Measurements from ENCODE around the gene STRAP.
"Not testable (repeated sequence)": the region's sequence is repeated elsewhere in the genome, so short reads cannot be mapped to it uniquely, and the experiment has no call there.

STRAP gene

GRCh38 chr12:15928346-15928745 is 46.2 kb downstream of the STRAP start:
- DNase-seq (ENCODE audit: low read depth): no peak

GRCh38 chr12:15928870-15929571 is 46.8 kb downstream of the STRAP start:
- DNase-seq (ENCODE audit: low read depth): no peak

DNA sequence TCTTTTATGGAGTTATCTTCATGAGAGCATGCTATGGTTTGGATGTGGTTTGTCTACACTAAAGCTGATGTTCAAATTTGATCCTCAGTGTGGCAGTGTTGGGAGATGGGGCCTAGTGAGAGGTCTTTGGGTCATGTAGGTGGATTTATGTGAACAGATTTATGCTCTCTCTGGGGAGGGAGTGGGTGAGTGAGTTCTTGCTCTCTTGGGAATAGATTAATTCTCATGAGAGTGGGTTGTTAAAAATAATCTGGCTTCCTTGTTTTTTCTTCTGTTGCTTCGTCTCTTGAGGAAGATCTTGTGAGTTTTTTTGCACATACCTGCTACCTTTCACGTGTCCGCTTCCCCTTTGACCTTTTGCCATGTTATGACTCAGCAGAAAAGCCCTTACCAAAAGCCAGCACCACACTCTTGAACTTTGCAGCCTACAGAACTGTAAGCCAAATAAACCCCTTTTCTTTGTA is 49.4 kb downstream of the STRAP start:
- no peak for DNase-seq (ENCODE audit: low read depth)

- no peak for DNase-seq (ENCODE audit: low read depth)
Observed at GRCh38 chr12:15932327-15932726, 50.1 kb downstream of the STRAP start.

- DNase-seq (ENCODE audit: low read depth): no peak
Observed at GRCh38 chr12:15932971-15933370, 50.8 kb downstream of the STRAP start.

- no peak for DNase-seq (ENCODE audit: low read depth)
Observed at GRCh38 chr12:15933751-15934150, 51.6 kb downstream of the STRAP start.

- no peak for DNase-seq (ENCODE audit: low read depth)
Observed at GRCh38 chr12:15936751-15937150, 54.6 kb downstream of the STRAP start.

GRCh38 chr12:15937902-15938301 is 55.7 kb downstream of the STRAP start:
- no peak for DNase-seq (ENCODE audit: low read depth)

GRCh38 chr12:15939111-15939510 is 56.9 kb downstream of the STRAP start:
- no peak for DNase-seq (ENCODE audit: low read depth)

GRCh38 chr12:15942475-15942874 is 60.3 kb downstream of the STRAP start:
- DNase-seq (ENCODE audit: low read depth): no peak

GRCh38 chr12:15943519-15943918 is 61.3 kb downstream of the STRAP start:
- not testable (repeated sequence) for DNase-seq (ENCODE audit: low read depth)

GRCh38 chr12:15948461-15948860 is 66.3 kb downstream of the STRAP start:
- DNase-seq (ENCODE audit: low read depth): not testable (repeated sequence)
